Measurements from ENCODE around the gene OMG.

The OMG gene

GRCh38 chr17:31254654-31255053 is 42.4 kb downstream of the OMG start:
- no peak for DNase-seq

- no peak for DNase-seq
Measured at GRCh38 chr17:31252741-31253140, 44.3 kb downstream of the OMG start.

GRCh38 chr17:31251970-31252328 is 45.1 kb downstream of the OMG start:
- no peak for DNase-seq

- no peak for DNase-seq
Measured at GRCh38 chr17:31251105-31251969, 45.7 kb downstream of the OMG start.

- no peak for DNase-seq
Measured at GRCh38 chr17:31250229-31250628, 46.8 kb downstream of the OMG start.

- DNase-seq = no peak
Measured at GRCh38 chr17:31249835-31250141, 47.3 kb downstream of the OMG start.

- DNase-seq = no peak
Measured at GRCh38 chr17:31248986-31249834, 47.8 kb downstream of the OMG start.
